Erythroblast (primary cell): ENCODE data around the gene TMEM176A.

ENCODE experiments used
- GATA1 ChIP-seq: IDR thresholded peaks from 2 replicates; pipeline ENCODE4 v1.6.1; 2011; ENCODE audit warnings: low read depth, mild to moderate bottlenecking, control low read depth, low read length, moderate library complexity
- POLR2A ChIP-seq: IDR thresholded peaks from 2 replicates; pipeline ENCODE4 v1.6.1; 2011; ENCODE audit warnings: mild to moderate bottlenecking, low read length

- TF ChIP-seq POLR2A = no peak
- TF ChIP-seq GATA1 = no peak
Observed at GRCh38 chr7:150803161-150803860, 2.7 kb downstream of the TMEM176A start.
